CD4-positive, alpha-beta T cell treated with Interleukin-6 at 100 ng/mL for 8 hours (primary cell): ENCODE measurements around the gene HOGA1.
"Not testable (repeated sequence)": the region's sequence is repeated elsewhere in the genome, so short reads cannot be mapped to it uniquely, and the experiment has no call there.

ENCODE experiments used
- DNase-seq: peaks from one replicate; pipeline ENCODE4 v3.0.0-alpha.2; 2020; ENCODE audit warnings: mixed read lengths, low spot score

HOGA1 gene

GRCh38 chr10:97608991-97609561, 24.9 kb downstream of the HOGA1 start:
- DNase-seq = no peak

GRCh38 chr10:97611473-97611872, 27.3 kb downstream of the HOGA1 start:
- DNase-seq = no peak

GRCh38 chr10:97612386-97612785, 28.2 kb downstream of the HOGA1 start:
- no peak for DNase-seq

- DNase-seq = no peak
Measured at GRCh38 chr10:97618285-97618684, 34.1 kb downstream of the HOGA1 start.

- no peak for DNase-seq
Measured at GRCh38 chr10:97618733-97619132, 34.5 kb downstream of the HOGA1 start.

GRCh38 chr10:97623277-97623676, 39.1 kb downstream of the HOGA1 start:
- no peak for DNase-seq

- no peak for DNase-seq
Measured at GRCh38 chr10:97627731-97628130, 43.5 kb downstream of the HOGA1 start.

- DNase-seq = no peak
Measured at GRCh38 chr10:97628228-97628627, 44.0 kb downstream of the HOGA1 start.

GRCh38 chr10:97629289-97629688, 45.1 kb downstream of the HOGA1 start:
- DNase-seq = no peak

GRCh38 chr10:97631098-97631497, 46.9 kb downstream of the HOGA1 start:
- no peak for DNase-seq

- DNase-seq = peak; percentile 92
Measured at GRCh38 chr10:97632949-97633884, 49.0 kb downstream of the HOGA1 start, which contains the start of gene MORN4. MORN4 (minus strand) TSS chr10:97633500; CDS start chr10:97619653, 13,847 bp downstream.

GRCh38 chr10:97633921-97634320, 49.7 kb downstream of the HOGA1 start:
- DNase-seq = no peak

- no peak for DNase-seq
Measured at GRCh38 chr10:97635577-97635976, 51.4 kb downstream of the HOGA1 start.

- not testable (repeated sequence) for DNase-seq
Measured at GRCh38 chr10:97639090-97639489, 54.9 kb downstream of the HOGA1 start.

- DNase-seq = peak; percentile 99
Measured at GRCh38 chr10:97640174-97640867, 56.1 kb downstream of the HOGA1 start, which contains the start of gene PI4K2A. PI4K2A (plus strand) TSS chr10:97640671; CDS start chr10:97640743, 72 bp downstream.

- no peak for DNase-seq
Measured at GRCh38 chr10:97640868-97641811, 57.0 kb downstream of the HOGA1 start.

- not testable (repeated sequence) for DNase-seq
Measured at GRCh38 chr10:97642471-97643159, 58.4 kb downstream of the HOGA1 start.

GRCh38 chr10:97643441-97643985, 59.3 kb downstream of the HOGA1 start:
- no peak for DNase-seq

GRCh38 chr10:97644936-97645335, 60.7 kb downstream of the HOGA1 start:
- no peak for DNase-seq

- DNase-seq = no peak
Measured at GRCh38 chr10:97647556-97647955, 63.4 kb downstream of the HOGA1 start.
